ENCODE measurements around the gene INPP4B.

GRCh38 chr4:142201041-142201440 lies 645.1 kb downstream of the INPP4B start:
- no peak for TF ChIP-seq CTCF (conservative IDR thresholded peaks at IDR 0.05; ENCODE audit: low read depth, low read length)
- no peak for TF ChIP-seq EZH2 (IDR thresholded peaks at IDR 0.05; ENCODE audit: low read length, unreplicated experiment)
- TF ChIP-seq EZH2phosphoT487 (IDR thresholded peaks at IDR 0.05; ENCODE audit: borderline replicate concordance, low read length) = no peak

All from PC-3 (cell line).